ENCODE measurements around the gene NME4. TPM values are rescaled to one million over a fixed set of nuclear protein-coding genes. Genes with fewer than 3 reads are reported as not detected.
A peak's percentile ranks its signal among the peaks of the same experiment; 100 is the strongest.
"Not testable (repeated sequence)": the region's sequence is repeated elsewhere in the genome, so short reads cannot be mapped to it uniquely, and the experiment has no call there.

The NME4 gene
- total RNA-seq, 4 donors from 2014 or later, result 26.7 to 99.6 (median 47.8) TPM

GRCh38 chr16:411576-412265 is 14.7 kb downstream of the NME4 start:
- no peak for DNase-seq (ENCODE audit: low spot score in 2 of 2)
- Histone ChIP-seq H3K27me3 (no peaks in the 10 kb centered on the region), H3K36me3 (peaks cover 0 to 42% (median 0%) of the 10 kb centered on the region in 3 donors), H3K4me1 (no peaks in the 10 kb centered on the region), H3K9me3 (no peaks in the 10 kb centered on the region), H3K4me3 (no peak overlapping the region), H3K27ac (no peak overlapping the region)
- TF ChIP-seq CTCF (IDR thresholded peaks at IDR 0.05), result no peak
- no peak for TF ChIP-seq EP300 (IDR thresholded peaks at IDR 0.05)
- TF ChIP-seq POLR2A (IDR thresholded peaks at IDR 0.05), result no peak
- 90 to 92% methylated on average over 23 to 25 of the region's 26 CpGs for WGBS, 2 donors

DNA sequence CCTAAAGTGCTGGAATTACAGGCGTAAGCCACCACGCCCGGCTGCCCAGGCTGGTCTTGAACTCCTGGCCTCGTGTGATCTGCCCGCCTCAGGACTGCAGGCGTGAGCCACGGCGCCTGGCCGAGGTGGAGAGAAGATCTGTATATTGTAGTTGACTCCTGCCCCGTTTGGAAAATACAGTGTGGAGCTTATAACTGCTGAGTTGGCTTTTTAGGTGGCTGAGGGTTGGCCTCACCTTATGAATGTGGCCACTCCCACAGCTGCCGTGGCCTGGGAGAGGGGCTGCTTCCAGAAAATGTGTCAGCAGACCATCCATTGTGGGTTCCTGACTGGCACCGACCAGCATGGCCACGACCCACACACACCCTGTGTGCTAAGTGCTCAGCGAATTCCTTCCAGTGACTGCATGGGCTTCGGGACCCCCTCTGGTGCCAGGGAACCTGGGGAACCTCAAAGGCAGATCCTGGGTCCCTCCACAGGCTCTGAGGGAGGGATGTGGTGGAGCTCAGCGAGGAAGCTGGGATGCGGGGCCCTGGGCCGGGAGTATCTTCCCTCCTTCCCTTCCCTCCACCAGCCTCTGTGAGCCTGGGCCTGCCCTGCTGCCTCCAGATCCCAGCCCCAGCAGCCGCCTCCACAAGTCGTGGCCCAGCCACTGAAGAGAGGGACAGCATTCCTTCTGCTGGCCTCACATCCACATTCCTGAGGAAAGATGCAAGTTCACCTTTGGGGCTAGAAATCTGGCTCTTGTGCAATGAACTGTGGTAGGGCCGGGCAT is 17.6 kb downstream of the NME4 start:
- Histone ChIP-seq H3K4me3 (no peak overlapping the region), H3K27me3 (no peaks in the 10 kb centered on the region), H3K4me1 (no peaks in the 10 kb centered on the region), H3K9me3 (no peaks in the 10 kb centered on the region), H3K27ac (no peak overlapping the region), H3K36me3 (peaks cover 0 to 26% (median 0%) of the 10 kb centered on the region in 3 donors)
- TF ChIP-seq POLR2A (IDR thresholded peaks at IDR 0.05) (no peak), EP300 (IDR thresholded peaks at IDR 0.05) (no peak), CTCF (IDR thresholded peaks at IDR 0.05) (no peak)
- 86 to 88% methylated on average over 21 of the region's 21 CpGs for whole genome bisulfite sequencing, 2 donors
- DNase-seq (ENCODE audit: low spot score in 2 of 2), result no peak

- 95 to 99% methylated on average over 3 of the region's 3 CpGs for WGBS, 2 donors
- not testable (repeated sequence) for H3K27me3 ChIP-seq
Measured at GRCh38 chr16:415170-415498, 18.1 kb downstream of the NME4 start.

DNA sequence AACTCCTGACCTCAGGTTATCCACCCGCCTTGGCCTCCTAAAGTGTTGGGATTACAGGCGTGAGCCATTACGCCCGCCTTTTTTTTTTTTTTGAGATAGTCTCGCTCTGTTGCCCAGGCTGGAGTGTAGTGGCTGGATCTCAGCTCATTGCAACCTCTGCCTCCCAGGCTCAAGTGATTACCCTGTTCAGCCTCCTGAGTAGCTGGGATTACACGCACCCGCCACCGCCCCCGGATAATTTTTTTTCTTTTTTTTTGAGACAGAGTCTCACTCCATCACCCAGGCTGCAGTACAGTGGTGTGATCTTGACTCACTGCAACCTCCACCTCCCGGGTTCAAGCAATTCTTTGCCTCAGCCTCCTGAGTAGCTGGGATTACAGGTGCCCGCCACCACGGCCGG is 25.2 kb downstream of the NME4 start:
- H3K36me3 ChIP-seq; H3K9me3 ChIP-seq; H3K27me3 ChIP-seq; H3K4me3 ChIP-seq; DNase-seq (ENCODE audit: low spot score in 2 of 2); H3K27ac ChIP-seq: not testable (repeated sequence)
- 92% methylated on average over 13 of the region's 13 CpGs for WGBS, 2 donors
- H3K4me1 ChIP-seq, result peaks cover 0 to 27% (median 15%) of the 10 kb centered on the region in 4 donors

More at GRCh38 chr16:415170-415498, 18.1 kb downstream of the NME4 start:
- H3K4me3 ChIP-seq; DNase-seq (ENCODE audit: low spot score in 2 of 2); H3K9me3 ChIP-seq; H3K4me1 ChIP-seq; H3K27ac ChIP-seq: not testable (repeated sequence)
- peaks cover 0 to 21% (median 0%) of the 10 kb centered on the region in 3 donors for H3K36me3 ChIP-seq

- no peak for TF ChIP-seq POLR2A (IDR thresholded peaks at IDR 0.05)
- TF ChIP-seq CTCF (IDR thresholded peaks at IDR 0.05), result no peak
- peak in 1 of 2 donors; percentile 82 for TF ChIP-seq EP300 (IDR thresholded peaks at IDR 0.05)
- Histone ChIP-seq H3K9me3 (no peaks in the 10 kb centered on the region), H3K27ac (peak overlapping the region; percentile 80 to 98 (median 94)), H3K27me3 (no peaks in the 10 kb centered on the region), H3K4me1 (peaks cover 0 to 41% (median 20%) of the 10 kb centered on the region in 4 donors), H3K36me3 (no peaks in the 10 kb centered on the region), H3K4me3 (peak overlapping the region in 3 of 4 donors; percentile 42 to 88 (median 68))
- DNase-seq (ENCODE audit: low spot score in 2 of 2), result peak; percentile 40 to 88
- 43 to 47% methylated on average over 20 of the region's 20 CpGs for WGBS, 2 donors
Measured at GRCh38 chr16:424033-424622, 27.1 kb downstream of the NME4 start.

GRCh38 chr16:424623-425081 is 27.7 kb downstream of the NME4 start:
- peak in 1 of 2 donors; percentile 33 for DNase-seq (ENCODE audit: low spot score in 2 of 2)

More at GRCh38 chr16:424623-425081, 27.7 kb downstream of the NME4 start:
- peak overlapping the region; percentile 80 to 98 (median 94) for H3K27ac ChIP-seq
- peaks cover 0 to 41% (median 20%) of the 10 kb centered on the region in 4 donors for H3K4me1 ChIP-seq
- WGBS, 2 donors, result 18 to 29% methylated on average over 10 to 15 of the region's 31 CpGs
- no peaks in the 10 kb centered on the region for H3K27me3 ChIP-seq
- peak overlapping the region; percentile 42 to 88 (median 61) for H3K4me3 ChIP-seq
- TF ChIP-seq EP300 (IDR thresholded peaks at IDR 0.05) (no peak), CTCF (IDR thresholded peaks at IDR 0.05) (no peak), POLR2A (IDR thresholded peaks at IDR 0.05) (no peak)
- no peaks in the 10 kb centered on the region for H3K36me3 ChIP-seq
- H3K9me3 ChIP-seq, result no peaks in the 10 kb centered on the region

All from tibial nerve (tissue), 4 donors.